GM18502 (cell line): Measurements from ENCODE around the gene SAFB2.

Experiments
- ATAC-seq: cut with Tn5 transposase; IDR thresholded peaks from one replicate; pipeline ENCODE4 v1.9.1; 2021; ENCODE audit warnings: mild to moderate bottlenecking; ENCODE audit not compliant: unreplicated experiment, poor library complexity

The SAFB2 gene

DNA sequence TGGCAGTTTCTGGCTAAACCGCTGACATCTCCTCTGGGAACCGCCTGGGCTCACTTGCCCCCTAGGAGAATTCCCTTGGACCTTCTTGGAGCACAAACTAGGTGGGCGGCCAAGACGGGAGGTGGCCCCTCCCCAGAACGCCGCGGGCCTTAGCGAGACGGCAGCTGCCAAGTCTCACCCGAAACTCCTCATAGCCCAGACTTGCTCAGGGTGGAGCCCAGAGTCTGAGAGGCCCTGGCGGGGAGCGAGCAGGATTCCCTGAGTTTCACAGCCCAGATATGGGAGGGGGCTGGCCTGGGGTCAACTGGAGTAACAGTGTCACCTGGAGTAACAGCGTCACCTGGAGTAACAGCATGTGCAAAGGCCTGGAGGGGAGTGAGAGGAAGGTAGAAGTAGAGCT, 64.9 kb downstream of the SAFB2 start:
- ATAC-seq: no peak

DNA sequence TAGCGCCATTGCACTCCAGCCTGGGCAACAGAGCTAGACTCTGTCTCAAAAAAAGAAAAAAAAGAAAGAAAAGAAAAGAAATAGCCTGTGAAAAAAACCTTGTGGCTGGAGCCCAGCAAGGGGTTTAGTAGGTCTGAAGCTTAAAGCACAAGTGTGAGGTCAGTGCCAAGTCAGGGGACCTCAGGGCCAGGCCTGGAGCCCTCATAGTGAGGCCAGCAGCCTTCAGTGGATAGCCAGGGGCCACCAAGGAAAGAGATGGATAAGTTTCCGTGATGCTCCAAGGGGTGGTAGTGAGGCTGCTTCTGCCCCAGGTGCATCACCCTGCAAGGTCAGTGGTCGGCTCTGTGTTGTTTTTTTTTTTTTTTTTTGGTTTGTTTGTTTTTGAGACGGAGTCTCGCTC, 67.7 kb downstream of the SAFB2 start:
- no peak for ATAC-seq

DNA sequence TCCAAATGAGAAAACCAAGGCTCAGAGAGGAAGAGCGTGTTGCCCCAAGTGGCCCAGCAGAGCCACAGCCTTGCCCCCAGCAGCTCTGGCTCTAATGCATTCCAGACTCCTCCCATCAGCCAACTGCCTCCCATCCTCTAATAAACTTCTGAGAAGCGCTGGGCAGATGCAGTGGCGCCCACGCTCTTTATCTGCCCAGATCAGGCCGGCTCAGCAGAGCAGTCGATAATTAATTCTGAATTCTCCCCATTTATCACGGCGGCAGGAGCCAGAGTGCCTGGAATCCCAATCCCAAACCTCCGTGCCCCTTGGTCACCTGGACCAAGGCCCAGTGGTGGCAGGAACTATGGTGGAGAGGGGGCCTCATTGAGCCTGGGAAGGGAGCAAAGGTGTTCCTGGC, 68.7 kb downstream of the SAFB2 start:
- ATAC-seq: no peak

DNA sequence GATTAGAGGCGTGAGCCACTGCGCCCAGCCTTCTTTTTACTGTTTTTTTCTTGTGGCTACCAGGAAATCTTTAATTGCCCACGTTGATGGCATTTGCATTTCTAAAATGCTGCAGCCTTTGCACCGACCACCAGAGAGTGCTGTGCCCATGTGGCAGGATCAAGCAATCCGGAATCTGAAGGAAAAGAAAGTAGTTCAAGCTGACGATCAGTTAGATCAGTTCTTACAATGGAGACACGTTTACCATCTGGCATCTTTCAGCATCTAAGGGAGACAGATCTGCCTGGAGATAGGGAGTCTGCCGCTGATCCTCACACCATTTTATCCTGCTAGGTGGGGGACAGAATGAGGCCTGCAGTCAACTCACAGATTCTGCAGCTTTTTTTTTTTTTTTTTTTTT, 74.7 kb downstream of the SAFB2 start:
- no peak for ATAC-seq

DNA sequence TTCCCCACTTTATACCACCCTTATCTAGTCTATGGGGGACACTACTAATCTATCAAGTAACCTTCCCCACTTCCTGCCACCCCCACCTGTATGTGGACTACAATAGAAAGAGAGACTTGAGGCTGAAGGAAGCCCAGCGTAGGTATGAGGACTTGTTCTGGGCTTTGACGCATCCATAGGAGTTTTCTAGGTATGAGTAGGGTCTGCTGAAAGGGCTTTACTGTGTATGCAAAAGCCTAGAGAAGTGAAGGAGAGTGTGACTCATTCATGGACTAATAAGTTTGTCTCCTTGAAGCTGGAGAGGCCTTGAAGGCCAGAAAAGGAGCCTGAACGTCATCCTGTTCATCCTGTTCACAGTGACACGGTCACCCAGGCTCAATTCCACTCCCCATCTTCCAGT, 76.6 kb downstream of the SAFB2 start:
- no peak for ATAC-seq

DNA sequence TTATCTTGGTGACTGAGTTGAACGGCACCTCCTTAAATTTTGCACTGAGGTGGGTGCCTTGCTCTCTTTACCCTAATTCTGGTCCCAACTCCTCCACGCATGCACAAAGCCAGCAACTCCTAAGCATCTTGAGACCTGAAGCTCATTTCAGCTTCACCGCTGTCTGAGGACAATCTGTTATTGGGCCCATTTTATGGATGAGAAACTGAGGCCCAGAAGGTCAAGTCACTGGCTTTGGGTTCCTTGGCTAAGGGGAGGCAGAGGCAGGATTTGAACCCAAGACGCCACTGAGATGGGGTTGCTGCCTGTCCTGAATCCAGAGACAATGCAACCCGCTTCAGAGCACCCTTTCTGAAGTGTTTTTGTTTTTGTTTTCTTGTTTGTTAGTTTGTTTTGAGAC, 77.5 kb downstream of the SAFB2 start:
- ATAC-seq: no peak

DNA sequence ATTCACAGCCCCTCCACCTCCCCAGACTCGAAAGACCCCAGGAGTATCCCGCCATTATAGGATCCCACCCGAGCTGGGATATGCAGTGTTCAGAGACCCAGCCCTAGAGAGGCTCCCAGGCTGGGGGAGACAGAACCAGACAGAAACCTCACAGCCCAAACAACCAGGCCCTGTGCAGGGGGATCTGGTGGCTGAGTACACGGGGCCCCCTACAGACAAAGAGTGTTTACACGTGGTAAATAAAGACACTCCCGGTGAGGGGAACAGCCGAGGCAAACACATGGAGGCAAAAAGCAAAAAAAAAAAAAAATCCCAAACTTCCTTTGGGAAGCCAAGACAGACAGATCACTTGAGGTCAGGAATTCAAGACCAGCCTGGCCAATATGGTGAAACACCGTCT, 79.9 kb downstream of the SAFB2 start:
- no peak for ATAC-seq

DNA sequence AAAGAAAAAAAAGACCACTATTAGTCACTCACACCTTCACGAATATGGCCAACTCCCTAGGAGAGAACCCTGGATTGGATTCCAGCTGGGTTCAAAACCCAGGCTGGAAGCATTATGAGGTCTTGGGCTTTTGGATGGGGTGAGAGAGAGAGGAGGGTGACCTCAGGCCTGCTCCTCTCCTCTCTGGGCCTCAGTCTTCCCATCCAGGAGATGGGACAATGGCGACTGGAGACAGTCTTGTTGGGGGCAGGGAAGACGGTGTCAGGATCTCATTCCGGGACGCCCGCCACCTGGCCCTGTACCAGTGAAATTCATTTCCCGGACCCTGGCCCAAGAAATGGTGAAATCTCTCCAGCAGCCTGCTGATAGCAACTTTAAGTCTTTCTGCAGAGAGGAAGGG, 81.1 kb downstream of the SAFB2 start:
- no peak for ATAC-seq

DNA sequence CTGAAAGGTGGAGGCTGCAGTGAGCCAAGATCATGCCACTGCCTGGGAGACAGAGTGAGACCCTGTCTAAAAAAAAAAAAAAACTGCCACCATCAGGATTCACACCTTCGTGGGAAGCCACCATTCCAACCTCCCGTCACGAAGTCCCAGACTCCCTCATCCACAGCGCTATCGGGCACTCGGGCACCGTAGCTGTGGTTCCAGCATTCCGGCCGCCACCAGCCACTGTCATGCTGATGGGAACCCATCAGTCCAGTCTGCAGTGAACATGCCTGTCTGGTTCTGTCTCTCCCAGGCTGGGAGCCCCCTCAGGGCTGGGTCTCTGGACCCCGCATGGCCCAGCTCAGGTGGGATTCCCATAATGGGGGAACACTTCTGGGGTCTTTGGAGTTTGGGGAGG, 82.4 kb downstream of the SAFB2 start:
- ATAC-seq: no peak

DNA sequence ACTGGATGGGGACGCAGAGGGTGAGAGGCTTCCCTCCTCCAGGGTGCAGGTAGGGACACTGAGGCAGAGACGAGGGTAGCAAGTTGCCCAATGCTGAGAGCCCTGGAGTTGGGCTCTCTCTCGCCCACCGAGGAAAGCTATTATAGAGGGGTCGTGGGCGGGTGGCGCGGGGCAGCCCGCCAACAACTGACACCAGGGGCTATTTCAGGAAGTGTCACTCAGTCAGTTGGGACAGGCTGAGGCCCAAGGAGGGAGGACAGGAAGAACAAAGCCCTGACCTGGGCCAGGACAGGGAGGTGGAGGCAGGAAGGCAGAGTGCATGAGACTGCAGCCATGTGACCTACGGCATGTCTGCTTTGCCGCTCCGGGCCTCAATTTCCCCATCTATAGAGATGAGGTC, 84.7 kb downstream of the SAFB2 start:
- ATAC-seq: no peak
